ENCODE results near the gene PMF1.
A peak's percentile ranks its signal among the peaks of the same experiment; 100 is the strongest.

PMF1 gene

GRCh38 chr1:156226116-156226538 is 13.3 kb downstream of the PMF1 start:
- in situ Hi-C loops (cut with MboI; ENCODE audit: low sequenced_read_pairs, unreplicated experiment), result loop anchor here (10.0 kb wide), 1 partner anchor 131 kb away; no protein-coding TSS in a partner anchor
- peak; percentile 76 for DNase-seq (ENCODE audit: low spot score)
- TF ChIP-seq CTCF (IDR thresholded peaks at IDR 0.05; ENCODE audit: borderline replicate concordance, control extremely low read depth, extremely low read depth, insufficient read depth, missing control alignments), result no peak

- no peak for TF ChIP-seq CTCF (IDR thresholded peaks at IDR 0.05; ENCODE audit: borderline replicate concordance, control extremely low read depth, extremely low read depth, insufficient read depth, missing control alignments)
- in situ Hi-C loops (cut with MboI; ENCODE audit: low sequenced_read_pairs, unreplicated experiment), result loop anchor here (10.0 kb wide), 1 partner anchor 132 kb away; no protein-coding TSS in a partner anchor
- DNase-seq (ENCODE audit: low spot score), result no peak
Measured at GRCh38 chr1:156226782-156227181, 14.0 kb downstream of the PMF1 start.

- no peak for TF ChIP-seq CTCF (IDR thresholded peaks at IDR 0.05; ENCODE audit: borderline replicate concordance, control extremely low read depth, extremely low read depth, insufficient read depth, missing control alignments)
- DNase-seq (ENCODE audit: low spot score), result no peak
- in situ Hi-C loops (cut with MboI; ENCODE audit: low sequenced_read_pairs, unreplicated experiment), result loop anchor here (10.0 kb wide), 1 partner anchor 134 kb away; no protein-coding TSS in a partner anchor
Measured at GRCh38 chr1:156228501-156228900, 15.7 kb downstream of the PMF1 start.

GRCh38 chr1:156229809-156230472 is 17.1 kb downstream of the PMF1 start:
- no peak for TF ChIP-seq CTCF (IDR thresholded peaks at IDR 0.05; ENCODE audit: borderline replicate concordance, control extremely low read depth, extremely low read depth, insufficient read depth, missing control alignments)
- in situ Hi-C loops (cut with MboI; ENCODE audit: low sequenced_read_pairs, unreplicated experiment), result loop anchor here (10.0 kb wide), 1 partner anchor 135 kb away; no protein-coding TSS in a partner anchor
- no peak for DNase-seq (ENCODE audit: low spot score)

- in situ Hi-C loops (cut with MboI; ENCODE audit: low sequenced_read_pairs, unreplicated experiment), result no loop called here
- no peak for DNase-seq (ENCODE audit: low spot score)
- TF ChIP-seq CTCF (IDR thresholded peaks at IDR 0.05; ENCODE audit: borderline replicate concordance, control extremely low read depth, extremely low read depth, insufficient read depth, missing control alignments), result no peak
Measured at GRCh38 chr1:156230473-156230837, 17.6 kb downstream of the PMF1 start.

- in situ Hi-C loops (cut with MboI; ENCODE audit: low sequenced_read_pairs, unreplicated experiment), result no loop called here
- DNase-seq (ENCODE audit: low spot score), result no peak
- TF ChIP-seq CTCF (IDR thresholded peaks at IDR 0.05; ENCODE audit: borderline replicate concordance, control extremely low read depth, extremely low read depth, insufficient read depth, missing control alignments), result no peak
Measured at GRCh38 chr1:156232201-156232894, 19.5 kb downstream of the PMF1 start.

All from GM13976 (cell line).